ENCODE results near the gene NCBP3. TPM values are rescaled to one million over a fixed set of nuclear protein-coding genes. Genes with fewer than 3 reads are reported as not detected.
"Not testable (repeated sequence)": the region's sequence is repeated elsewhere in the genome, so short reads cannot be mapped to it uniquely, and the experiment has no call there.

The NCBP3 gene
- total RNA-seq, 1 experiment from 2014 or later, result 8.5 TPM

DNA sequence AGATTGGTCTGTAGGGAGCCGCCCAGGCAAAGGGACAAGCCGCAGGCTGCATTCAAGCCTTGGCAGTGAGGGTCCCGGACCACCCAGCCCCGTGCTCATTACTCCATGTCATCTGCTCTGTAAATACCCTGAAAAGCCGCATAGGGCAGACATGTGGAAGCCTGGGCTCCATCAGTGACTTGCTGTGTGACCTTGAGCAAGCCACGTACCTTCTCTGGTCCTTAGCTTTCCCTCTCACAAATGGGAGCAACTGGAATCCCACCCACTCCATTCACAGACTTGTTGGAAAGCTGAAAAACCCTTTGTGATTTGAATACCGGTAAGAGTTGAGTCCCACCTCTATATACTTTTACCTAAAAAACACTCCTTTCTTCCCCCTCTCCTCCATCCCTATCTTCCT is 34.9 kb upstream of the NCBP3 start:
- no peak for DNase-seq (ENCODE audit: low spot score)

DNA sequence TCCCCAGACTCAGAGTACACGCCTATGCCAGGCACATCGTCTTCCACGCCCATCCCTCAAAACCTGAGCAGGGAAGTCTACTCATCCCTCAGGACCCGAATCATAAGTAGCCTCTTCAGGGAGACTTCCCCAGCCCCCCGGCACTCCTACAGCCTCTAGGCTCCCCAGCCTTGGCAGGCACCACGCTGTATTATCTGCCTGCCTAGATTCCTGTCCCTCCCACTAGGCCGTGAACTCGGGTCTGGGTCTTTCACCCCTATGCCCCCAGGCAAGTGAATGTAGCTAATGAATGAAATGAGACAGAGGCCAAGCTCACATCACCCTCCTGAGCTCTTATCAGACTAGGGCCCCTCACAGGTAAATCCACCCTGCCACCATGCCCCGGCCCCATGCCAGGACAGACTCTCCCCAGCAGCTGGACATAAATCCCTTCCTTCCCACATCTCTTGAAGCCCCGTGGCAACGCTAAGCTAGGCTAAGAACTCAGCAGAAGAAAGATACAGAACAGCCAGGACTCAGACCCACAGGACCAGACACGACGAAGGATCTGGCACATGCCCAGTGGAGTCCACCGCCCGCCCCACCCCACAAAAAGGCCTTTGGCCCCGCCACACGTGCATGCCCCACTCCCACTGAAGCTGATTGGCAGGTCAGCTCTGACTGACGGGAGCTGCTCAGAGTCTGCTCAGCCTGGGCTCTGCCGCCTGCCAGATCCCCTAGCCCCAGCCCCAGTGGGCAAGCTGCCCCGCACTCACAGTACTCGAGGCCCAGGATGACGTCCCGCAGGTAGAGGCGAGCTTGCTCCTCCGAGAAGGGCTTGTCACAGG is 33.8 kb upstream of the NCBP3 start:
- DNase-seq (ENCODE audit: low spot score), result no peak

GRCh38 chr17:3879186-3879585 is 33.1 kb upstream of the NCBP3 start:
- DNase-seq (ENCODE audit: low spot score), result no peak

DNA sequence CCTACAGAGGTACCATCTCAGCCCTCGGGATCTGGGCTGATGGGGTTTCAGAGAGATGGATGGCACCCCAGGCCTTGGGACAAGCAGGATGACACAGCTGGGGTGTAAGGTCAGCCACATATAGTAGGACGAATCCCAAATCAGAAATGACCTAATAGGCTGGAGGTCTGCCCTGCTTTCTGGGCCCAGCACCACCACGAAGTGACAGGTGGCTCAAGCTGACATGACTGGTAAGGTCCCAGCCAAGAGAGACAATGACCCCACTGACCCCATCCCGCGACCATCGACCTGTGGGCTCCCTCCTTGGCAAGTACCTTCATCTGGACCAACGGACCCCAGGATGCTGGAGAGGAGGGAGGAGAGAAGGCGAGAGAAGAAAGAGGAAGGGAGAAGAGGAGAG is 31.2 kb upstream of the NCBP3 start:
- no peak for DNase-seq (ENCODE audit: low spot score)

DNA sequence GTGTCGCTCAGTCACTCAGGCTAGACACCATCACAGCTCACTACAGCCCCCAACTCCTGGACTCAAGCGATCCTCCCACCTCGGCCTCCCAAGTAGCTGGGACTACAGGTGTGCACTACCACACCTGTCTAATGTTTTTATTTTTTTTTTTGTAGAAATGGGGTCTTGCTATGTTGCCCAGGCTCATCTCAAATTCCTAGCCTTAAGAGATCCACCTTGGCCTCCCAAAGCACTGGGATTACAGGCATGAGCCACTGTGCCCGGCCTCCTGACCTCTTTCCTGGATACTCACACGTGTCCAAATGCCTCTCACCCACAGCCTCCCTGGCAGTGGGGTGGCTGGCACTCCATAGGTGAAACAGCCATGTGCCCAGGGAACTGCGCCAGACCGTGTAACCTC is 29.3 kb upstream of the NCBP3 start:
- no peak for DNase-seq (ENCODE audit: low spot score)

- no peak for DNase-seq (ENCODE audit: low spot score)
Observed at GRCh38 chr17:3873862-3874261, 27.8 kb upstream of the NCBP3 start.

- DNase-seq (ENCODE audit: low spot score), result no peak
Observed at GRCh38 chr17:3870871-3871306, 24.8 kb upstream of the NCBP3 start.

DNA sequence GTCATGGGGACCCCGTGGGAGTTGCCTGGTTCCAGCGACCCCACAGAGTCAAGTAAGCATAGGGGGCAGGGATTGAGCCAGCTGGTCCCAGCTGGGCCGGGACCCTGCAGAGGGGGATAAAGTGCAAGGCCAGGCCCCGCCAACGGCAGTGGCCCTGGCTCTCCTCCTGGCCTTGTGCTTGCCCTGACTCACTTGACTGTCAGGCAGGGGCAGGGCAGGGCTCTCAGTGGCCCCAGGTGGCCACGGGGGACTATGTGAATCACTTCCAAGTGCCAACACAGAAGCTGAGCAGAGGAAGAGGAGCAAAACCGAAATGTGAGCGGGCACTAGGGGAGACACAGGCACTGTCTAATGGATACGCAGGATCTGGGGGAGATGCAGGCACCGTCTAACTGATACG is 21.6 kb upstream of the NCBP3 start:
- DNase-seq (ENCODE audit: low spot score), result no peak

DNA sequence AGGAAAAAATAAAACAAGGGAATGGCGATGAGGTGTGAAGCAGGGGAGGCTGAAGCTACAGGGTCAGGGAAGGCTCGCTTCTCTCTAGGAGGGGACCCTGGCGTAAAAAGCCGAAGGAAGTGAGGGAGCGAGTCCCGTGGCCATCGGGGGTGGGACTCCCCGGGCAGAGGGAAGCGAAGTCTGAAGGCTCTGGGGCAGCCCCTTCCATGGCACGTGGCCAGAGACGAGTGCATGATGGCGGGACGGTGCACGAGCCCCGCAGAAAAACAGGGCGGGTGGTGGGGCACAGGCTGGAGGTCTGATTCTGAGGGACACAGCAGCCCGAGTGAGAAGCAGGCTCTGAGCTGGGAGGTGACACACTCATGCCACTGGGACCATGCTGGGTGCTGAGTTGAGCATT is 21.1 kb upstream of the NCBP3 start:
- no peak for DNase-seq (ENCODE audit: low spot score)

GRCh38 chr17:3866276-3866675 is 20.2 kb upstream of the NCBP3 start:
- no peak for DNase-seq (ENCODE audit: low spot score)

DNA sequence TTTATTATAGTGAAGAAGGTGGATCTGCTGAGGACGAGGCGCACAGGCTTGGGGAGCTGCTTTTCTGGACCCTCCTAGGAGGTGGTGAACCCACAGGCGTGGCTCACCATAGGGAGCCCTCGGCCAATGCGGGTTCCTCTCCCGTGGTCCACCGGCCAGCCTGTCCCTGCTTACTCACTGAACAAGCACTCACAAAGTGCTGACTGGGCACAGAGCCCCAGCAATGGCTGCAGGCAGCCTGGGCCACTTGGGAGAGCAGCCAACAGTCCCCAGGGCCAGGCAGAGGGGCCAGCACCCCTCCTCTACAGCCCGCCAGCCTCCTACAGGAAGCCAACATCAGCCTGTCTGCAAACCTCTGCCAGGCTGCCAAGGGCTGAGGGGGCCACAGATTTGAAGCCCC is 19.1 kb upstream of the NCBP3 start:
- DNase-seq (ENCODE audit: low spot score), result no peak

- DNase-seq (ENCODE audit: low spot score), result no peak
Observed at GRCh38 chr17:3864534-3864933, 18.5 kb upstream of the NCBP3 start.

- DNase-seq (ENCODE audit: low spot score), result no peak
Observed at GRCh38 chr17:3861761-3862681, 16.0 kb upstream of the NCBP3 start.

DNA sequence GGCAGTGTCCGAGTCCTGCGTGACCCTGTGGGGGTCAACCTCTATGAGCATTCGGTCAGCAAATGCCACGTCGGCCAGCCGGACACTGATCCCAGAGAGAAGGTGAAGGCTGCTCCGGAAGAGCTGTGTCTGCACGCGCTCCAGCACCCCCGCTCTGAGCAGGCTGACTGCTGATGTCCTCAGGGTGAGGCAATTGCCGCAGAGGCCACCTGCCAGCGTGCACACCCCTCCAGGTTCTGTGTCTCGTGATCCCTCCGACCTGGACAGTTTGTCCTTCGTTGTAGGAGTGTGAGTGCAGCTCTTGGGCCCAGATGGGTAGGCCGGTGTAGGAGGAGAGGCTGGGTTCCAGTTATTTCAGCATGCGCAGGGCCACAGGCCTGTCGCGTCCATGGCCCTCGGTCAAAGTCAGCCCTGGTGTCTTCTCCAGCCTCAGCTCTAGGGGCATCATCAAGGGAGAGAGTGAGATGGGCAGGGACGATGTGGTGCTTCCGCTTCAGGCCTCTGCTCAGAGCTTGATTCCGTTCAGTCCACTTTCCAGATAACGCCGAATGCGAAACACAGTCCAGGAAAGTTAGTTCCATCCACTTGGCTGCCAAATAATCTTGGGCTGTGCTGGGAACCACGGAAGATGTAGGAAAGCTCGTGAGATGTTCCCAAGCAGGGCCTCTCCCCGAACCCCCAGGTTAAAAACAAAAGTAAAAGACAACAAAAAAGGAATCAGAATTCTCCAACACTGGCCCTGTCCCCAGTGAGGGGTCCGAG is 15.1 kb upstream of the NCBP3 start:
- DNase-seq (ENCODE audit: low spot score), result no peak

DNA sequence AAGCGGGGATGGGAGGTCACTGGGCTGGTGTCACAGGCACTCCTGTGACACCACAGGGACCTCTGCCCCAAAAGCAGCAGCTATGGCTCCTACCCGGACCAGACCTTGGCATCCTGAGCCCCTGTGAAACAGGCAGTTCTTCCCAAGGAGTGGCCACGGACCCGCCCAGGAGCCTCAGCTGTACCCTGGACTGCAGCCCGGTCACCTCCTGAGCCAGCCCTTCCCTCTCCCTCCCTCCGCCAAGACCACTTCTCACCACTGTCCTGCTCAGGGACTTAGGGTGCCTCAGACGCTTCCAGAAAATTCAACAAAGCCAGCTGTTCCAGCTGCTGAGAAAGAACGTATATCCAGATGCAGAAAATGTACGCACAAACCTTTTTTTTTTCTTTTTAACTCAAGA is 13.9 kb upstream of the NCBP3 start:
- no peak for DNase-seq (ENCODE audit: low spot score)

DNA sequence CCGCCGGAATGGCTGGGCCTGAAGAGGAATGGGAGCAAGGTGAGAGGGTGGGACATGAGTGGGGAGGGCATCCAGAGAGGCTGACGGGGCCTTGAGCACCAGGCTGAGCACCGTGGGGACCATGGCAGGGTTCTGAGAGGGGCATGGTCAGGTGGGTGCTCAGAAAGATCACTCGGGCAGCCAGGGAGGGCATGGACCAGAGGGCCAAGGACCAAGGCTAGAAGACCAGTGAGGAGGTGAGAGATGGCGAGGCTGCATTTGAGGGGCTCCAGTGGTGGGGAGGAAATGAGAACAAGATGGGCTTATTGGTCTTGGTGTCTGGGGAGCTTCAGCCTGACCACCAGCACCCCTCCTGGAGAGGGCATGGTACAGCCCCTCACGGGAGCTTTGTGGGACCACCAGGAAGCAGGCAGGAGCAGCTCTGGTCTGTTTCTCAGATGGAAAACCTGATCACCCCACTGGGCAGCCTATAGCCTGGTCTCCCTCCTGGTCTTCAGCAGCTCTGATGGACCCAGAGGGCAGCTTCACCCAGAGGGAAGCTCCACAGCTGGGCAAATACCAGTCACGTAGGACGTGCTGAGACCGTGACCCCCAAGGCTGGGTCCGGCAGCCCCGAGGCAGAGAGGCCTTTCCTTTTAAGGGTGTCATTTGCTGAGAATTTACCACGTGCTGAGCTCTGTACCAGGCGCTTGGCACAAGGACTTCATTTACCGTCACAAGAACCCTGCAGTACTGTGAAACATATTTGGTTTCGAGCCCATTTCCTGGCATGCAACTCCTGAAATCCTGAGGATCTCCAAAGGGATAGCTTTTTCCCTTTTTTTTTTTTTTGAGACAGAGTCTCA is 11.4 kb upstream of the NCBP3 start:
- DNase-seq (ENCODE audit: low spot score), result no peak

GRCh38 chr17:3854204-3854603 is 8.2 kb upstream of the NCBP3 start:
- DNase-seq (ENCODE audit: low spot score), result not testable (repeated sequence)

DNA sequence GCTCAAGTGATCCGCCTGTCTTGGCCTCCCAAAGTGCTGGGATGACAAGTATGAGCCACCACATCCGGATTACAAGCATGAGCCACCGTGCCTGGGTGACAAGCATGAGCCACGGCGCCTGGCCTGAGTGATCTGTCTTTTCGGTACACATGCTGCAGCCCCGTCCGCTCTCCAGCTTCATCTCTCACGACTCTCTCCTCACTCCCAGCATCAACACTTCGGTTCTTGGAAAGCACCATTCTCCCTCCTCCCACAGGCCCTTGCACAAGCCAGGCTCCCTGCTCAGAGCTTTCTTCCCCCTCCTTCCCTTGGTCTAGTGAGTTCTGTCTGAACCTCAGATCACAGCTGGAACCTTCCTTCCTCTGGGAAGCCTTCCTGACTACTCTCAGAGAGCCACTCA is 6.5 kb upstream of the NCBP3 start:
- DNase-seq (ENCODE audit: low spot score), result no peak

- DNase-seq (ENCODE audit: low spot score), result no peak
Observed at GRCh38 chr17:3851461-3852100, 5.5 kb upstream of the NCBP3 start.

GRCh38 chr17:3848229-3848835 is 2.3 kb upstream of the NCBP3 start:
- DNase-seq (ENCODE audit: low spot score), result no peak

Data from HT-29 (cell line).